Measurements from ENCODE around the gene CXXC4.

GRCh38 chr4:104494822-104495559 is at the start of gene CXXC4:
- TF ChIP-seq ELF1 (CRISPR knock-in tag; IDR thresholded peaks at IDR 0.05): no peak
- no peak for TF ChIP-seq ARID3A (IDR thresholded peaks at IDR 0.05; ENCODE audit: low read depth, low read length)
- TF ChIP-seq FOSL2 (CRISPR knock-in tag; IDR thresholded peaks at IDR 0.05): no peak
- TF ChIP-seq NR2F1 (CRISPR knock-in tag; IDR thresholded peaks at IDR 0.05): no peak
- TF ChIP-seq CREB1 (IDR thresholded peaks at IDR 0.05): no peak
- TF ChIP-seq CREB1 (CRISPR knock-in tag; IDR thresholded peaks at IDR 0.05): no peak
- TF ChIP-seq AFF4 (CRISPR knock-in tag; IDR thresholded peaks at IDR 0.05): no peak
- no peak for TF ChIP-seq ZNF235 (CRISPR knock-in tag; IDR thresholded peaks at IDR 0.05; ENCODE audit: borderline replicate concordance)
- TF ChIP-seq ZMYM2 (CRISPR knock-in tag; IDR thresholded peaks at IDR 0.05): no peak
- TF ChIP-seq WIZ (CRISPR knock-in tag; IDR thresholded peaks at IDR 0.05): no peak
- no peak for TF ChIP-seq EZH2 (conservative IDR thresholded peaks at IDR 0.05; ENCODE audit: low read depth, low read length)
- TF ChIP-seq KDM5A (IDR thresholded peaks at IDR 0.05; ENCODE audit: borderline replicate concordance, low read length): no peak
- no peak for TF ChIP-seq MED13 (CRISPR knock-in tag; IDR thresholded peaks at IDR 0.05)

All from HepG2 (cell line).